ENCODE measurements around the gene FSTL4.

Gene FSTL4

DNA sequence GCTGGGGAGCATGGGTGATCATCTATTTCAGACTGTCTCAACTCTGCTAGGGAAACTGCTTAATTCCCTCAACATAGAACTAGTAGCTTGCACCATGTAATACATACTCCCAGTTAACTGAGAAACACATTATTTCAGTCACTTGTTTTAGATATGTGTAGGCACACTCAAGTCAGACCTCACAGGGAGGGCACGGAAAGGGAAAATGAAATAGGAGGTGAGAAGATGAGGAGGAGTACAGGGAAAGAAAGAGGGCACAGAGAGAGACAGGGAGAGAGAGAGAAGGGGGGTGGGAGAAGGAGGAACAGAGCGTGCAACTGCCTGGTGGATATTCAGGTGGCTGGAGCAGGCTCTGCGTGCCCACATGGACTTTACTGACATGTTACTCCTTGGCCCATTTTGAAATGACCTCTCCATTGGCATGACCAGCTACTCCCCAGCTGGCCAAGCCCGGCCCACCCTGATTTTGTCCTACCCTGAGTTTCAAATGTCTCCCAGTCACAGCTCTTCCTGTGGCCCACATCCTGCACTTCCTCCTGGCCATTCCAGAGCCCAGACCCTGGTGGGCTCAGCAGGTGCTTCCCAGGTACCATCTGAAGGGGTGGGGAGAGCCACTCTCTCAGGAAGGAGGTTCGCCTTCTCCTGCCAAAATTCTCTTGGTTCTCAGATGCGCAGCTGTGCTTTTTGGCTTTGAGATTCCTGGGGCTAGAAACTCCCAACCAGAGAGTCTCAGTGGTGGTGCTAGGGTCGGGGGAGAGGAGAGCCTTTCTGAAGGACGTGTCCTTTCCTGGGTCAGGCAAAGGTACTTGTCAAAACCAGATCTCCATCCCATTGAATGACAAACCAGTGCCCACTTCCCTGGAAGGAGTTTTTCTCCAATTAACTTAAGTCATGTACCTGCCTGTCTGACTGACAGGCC, 229.4 kb downstream of the FSTL4 start:
- no peak for DNase-seq

DNA sequence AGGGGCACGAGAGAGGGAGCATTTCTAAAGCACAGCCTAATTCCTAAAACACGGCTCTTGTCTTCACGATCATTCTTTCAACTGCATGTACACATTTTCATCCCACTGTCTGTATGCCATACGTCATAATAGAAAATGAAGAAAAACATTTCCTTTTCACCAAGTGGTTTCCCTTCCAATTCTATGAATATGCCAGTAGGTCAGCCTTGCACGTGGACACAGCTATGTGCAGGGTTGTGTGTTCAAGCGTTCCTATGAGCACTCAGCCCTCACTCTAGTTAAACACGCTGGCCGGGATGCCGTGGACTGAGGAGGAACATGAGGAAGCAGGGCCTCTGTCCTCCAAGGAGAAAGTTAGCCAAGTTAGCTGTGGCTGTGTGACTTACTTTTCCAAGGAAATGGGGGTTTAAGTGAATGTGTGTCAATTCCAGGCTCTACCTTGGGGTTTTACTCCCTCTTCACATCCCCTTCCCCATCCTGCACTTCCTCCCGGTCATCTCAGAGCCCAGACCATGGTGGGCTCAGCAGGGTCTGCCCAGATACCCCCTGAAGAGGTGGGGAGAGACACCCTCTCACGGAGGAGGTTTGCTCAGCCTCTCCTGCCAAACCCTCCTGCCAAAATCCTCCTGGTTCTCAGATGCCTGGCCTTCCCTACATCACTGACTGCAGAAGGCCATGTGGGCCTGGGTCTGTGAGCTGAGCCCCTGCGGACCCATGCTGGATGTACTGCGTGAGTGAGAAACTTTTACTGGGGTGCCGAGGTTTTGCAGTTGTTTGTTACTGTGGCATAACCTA, 230.6 kb downstream of the FSTL4 start:
- DNase-seq = no peak

DNA sequence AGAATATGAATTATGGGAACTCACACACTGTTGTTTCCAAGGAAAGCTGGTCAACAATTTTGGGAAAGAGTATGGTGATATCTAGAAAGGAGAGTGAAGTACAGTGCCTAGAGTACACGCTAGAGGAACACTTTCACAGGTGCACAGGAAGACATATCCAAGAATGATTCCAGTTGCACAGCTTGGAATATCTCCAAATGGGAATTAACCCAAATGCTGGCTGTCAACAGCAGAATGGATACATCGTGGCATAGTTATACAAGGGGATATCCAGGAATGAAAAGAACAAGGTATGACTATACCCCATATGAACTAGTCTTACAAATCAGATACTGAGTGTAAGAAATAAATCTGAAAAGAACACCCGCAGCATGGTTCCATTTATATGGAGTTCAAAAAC, 231.3 kb downstream of the FSTL4 start:
- no peak for DNase-seq

DNA sequence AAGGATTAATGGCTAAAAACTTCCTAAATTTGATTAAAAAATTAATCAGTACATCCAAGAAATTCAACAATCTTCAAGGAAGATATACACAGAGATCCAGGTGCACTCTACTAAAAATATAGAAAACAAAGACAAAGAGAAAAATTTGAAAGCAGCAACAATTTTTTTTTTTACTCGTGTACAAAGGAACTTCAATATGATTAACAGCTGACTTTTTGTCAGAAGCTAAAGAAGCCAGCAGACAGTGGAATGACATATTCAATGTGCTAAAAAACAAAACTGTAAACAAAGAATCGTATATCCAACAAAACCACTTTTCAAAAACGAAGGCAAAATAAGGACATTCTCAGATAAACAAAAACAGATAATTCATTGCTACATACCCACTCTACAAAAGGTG, 234.6 kb downstream of the FSTL4 start:
- no peak for DNase-seq

DNA sequence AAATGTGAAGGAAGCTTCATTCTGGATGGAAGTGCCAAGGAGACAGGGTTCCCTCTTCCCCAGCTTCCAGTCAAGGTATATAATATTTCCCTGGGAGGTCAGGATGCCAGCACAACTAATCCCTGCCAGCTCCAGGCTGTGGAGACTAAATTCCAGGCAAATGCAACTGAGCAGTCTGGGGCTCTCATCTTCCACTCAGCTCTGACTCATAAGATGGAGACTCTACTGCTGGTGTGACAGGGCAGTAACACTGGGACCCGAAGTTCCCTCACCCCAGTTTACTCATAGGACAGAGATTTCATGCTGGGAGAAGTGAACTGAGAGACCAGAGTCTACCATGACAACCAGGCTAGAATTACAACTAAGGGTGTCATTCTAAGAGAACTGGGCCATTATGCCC, 235.4 kb downstream of the FSTL4 start:
- no peak for DNase-seq

DNA sequence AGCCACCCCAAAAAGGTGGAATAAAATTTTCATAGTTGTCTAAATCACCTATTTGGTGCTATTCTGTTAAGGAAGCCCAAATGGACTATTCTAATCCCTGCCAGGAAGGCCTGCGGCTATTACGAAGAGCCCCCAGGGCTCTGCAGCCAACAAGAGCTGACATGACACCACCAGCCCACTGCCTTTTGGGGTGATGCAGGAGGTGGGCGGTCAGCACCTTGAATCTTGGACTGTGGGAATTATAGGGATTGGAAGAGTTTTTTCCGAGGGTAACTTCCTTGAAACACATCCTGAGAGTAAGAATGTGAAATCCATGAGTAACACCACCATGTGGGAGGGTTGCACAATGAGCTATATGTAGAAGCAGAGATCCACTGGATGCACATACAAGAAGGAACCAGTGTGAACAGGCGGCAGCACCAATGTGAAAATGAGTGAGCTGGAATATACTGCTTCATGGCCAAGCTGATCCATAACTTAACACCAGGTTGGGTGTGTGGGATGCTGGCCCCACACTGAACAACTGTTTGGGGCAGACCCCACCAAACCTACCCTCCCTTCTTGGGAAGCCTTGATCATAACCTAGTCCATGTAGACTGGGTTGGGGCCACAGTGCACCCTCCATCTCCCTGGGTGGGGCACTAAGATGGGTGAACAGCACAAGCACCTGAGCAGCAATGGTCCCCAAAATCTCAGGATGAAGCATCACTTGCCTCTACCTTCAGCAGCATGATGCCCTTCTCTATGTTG, 239.0 kb downstream of the FSTL4 start:
- no peak for DNase-seq

DNA sequence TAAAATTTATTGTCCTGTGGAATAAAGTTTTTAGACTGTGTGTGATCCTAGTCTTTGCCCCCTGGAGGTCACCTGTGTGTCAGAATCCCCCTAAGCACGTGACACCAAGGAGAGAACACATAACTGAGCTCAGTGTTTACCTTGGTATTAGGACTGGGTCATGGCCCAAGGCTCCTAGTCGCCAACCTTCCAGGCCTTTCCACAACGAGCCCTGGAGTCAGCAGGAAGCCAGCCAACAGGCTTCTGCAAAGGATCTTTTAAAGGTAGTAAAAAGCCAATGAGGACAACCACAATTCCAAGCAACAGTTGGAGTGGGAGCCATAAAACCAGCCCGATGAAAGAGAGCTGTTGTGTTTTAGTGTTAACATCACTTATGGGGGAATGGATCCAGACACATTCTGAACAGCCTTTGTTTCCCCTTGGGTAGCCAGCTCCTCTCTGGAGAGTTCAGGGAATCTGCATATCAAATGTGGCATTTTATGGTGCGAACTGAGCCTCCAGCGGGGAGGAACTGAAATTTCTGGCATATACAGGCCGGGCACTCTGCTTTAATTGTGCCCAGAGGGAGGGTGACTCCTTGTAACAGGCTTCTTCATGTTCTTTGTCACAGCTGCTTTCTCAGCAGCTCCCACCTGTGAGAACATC, 239.9 kb downstream of the FSTL4 start:
- DNase-seq = no peak

DNA sequence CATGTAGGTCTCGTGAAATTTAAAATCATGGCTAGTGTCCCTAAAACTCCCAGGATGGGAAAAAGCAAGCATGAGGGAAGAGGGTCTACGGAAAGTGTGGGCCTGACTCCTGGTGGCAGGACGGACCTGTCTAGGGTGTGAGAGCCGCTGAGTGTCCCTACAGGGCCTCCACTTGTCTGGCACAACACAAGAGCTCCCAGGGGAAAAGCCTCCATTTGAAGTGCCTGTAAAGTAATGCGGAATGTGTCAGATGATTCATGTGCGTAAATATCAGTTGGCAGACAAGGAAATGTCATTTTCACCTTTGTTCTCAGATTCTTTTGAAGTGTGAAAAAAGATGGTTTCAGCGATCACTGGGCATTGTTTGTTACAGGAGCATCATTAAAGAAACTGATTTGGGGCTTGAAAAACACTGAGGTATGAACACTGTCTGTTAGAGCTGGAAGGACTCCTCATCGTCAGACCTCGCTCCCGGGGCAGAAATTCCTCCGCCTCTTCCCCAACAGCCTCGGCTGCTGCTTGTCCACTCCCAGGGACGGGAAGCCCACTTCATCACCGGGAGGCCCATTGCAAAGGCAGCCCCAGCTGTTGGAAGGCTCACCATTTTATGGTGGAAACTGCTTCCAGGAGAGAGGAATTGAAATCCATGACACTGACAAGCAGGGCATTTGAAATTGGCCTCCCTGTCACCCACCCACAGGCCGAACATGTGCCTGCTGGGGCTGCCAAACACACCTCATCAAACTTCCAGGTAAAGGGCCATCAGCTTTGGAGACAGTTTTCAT, 240.8 kb downstream of the FSTL4 start:
- DNase-seq = no peak

DNA sequence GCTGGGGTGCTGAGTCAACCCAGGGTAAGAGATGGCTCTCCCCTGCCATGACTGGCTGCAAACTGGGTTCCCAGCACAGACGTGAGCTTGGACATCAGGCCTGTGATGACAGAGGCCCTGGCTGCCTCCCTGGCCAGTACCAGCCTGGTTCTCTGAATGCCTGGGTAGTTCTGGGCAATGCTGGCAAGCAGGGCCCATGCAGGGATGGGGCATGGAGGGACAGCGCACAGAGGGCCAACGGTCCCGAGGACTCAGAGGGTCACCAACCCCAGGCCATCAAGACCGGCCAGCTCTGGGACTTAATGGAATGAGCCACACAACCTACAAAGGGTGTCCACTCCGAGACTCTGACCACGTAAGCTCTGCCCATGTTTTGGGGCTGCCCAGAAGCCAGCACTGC, 241.4 kb downstream of the FSTL4 start:
- DNase-seq = no peak

DNA sequence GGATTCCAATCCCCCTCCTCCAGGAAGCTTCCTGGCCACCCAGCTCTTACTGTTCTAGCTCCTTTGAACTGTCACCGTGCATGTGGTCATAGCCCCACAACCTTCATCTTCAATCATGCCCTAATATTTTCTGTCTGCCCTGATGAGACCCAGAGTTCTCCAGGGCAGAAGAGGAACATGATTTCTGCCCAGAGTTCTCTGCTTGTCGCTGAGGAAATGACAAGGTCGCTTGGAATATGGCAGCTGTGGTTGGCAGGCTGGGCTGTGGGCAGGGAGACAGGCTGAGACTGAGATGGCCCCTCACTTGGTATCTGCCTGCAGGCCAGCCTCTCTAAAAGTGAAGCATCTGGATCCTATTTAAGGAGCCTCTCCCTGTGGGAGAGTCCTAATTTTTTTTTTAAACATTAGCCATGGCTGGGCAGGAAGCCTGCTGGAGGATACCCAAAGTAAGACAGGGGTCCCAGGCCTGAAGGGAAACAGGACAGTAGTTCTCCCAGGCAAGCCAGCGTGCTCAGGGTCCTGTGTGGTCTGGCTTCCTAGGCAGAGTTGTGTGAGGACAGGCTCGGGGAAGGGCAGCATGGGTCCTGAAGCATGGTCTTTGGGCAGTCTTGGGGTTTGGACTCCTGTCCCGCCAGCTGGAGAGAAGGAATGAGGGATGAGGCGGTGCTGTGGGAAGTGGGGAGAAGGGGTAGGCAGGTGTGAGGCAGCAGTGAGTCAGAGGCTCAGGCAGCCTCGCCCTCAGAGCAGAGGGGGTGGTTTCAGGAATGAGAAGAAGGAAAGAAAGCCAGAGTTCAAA, 242.1 kb downstream of the FSTL4 start:
- no peak for DNase-seq

DNA sequence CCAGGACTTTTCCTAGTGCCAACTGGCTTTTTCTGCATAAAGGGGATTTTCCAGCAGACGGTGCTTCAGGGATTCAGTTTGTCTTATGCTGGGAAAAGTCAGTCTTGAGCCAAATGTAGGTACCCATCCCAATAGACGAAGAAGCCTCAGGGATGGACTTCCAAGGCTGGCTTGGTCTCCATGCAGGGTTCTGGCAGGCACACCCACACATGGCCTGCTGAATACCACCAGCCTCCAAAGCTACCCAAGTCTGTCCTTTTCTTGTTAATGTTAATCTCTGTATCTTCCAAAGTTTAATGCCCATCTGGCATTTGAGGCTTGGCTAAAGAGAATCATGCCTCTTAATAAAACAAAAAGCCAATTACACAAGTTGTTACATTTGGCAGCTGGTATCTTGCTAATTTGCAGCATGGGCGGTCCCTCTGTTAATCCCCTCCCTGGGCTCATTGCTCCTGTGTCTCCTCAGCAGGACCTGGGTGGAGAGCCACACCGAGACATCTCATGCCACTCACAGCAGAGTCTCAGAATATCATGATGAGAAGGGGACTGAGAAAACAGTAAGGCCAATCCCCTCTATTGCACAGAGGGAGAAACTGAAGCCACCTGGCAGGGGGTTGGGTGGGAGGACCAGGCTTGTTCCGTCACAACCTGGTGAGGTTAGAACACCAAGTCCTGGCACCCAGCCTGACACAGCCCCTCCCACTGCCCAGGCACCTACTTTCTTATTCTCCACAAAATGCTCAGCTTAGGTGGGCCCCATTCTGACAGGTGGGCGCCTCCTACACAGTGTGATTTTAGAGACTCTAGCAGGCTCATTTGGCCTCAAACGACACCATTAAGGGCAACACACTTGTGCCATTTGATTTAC, 243.2 kb downstream of the FSTL4 start:
- DNase-seq = no peak

DNA sequence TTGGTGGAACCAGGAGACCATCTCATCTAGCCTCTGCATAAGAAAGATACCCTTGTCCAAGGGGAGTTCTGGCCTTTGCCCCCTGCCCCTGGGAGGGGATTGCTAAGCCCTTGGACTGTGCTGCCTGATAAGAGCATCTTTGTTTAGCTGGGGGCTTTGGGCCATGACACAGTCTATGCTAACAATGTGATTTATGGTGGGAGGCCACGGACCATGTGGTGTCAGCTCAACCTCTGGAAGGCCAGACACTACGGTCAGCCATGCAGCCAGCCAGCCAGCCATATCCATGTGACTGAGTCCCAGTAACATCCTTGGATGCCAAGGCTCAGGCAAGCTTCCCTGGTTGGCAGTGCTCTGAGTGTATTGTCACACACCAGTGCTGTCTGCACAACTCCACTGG, 244.4 kb downstream of the FSTL4 start:
- no peak for DNase-seq

DNA sequence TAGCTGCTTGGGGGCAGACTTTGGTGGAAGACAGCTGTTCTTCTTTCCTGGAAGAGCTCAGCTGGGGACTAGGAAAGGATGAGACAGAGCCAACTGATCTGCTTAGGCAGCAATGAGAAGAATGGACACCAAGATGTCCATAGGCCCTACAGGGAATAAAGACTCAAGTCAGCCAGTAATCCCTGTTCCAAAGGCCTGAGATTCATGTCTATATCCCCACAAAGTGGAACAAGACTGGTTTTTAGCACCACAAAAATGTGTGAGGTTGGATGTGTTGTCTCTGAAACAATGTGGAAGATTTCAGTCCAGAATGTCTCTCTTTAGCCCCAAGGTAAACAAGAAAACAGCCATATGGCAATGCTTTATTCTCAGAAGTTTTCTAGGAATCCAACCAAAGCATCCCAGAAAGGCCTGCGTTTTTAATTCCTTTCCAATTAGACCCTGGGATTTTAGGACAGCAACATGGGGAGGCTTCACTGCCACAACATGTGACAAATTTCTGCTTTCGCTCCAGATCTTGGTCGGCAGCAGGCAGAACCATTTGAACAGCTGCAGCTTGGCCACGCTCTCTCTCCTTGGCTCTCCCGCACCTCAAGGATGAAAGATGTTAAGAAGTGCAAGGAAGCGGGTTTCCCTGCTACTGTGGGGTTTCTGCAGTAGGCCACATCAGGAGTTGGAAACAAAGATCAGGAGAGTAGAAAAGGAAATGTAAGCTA, 245.1 kb downstream of the FSTL4 start:
- DNase-seq = no peak

DNA sequence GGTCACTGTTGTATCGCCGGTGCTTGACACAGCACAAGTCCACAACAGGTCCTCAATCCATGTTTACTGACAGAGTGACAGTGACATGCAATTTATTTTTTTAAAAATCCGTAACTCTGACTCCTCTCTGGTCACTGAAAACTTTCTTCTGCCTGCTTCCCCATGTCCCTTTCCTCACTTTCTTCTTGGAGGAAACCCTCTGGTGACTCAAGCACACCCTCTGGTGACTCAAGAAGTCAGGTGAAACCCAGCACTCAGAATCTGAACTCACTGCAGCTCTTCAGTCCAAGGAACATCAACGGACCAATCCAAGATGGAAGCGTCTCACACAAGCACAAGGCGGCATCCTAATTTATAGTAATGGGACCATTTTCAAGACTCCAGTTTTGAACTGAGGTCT, 245.9 kb downstream of the FSTL4 start:
- no peak for DNase-seq

DNA sequence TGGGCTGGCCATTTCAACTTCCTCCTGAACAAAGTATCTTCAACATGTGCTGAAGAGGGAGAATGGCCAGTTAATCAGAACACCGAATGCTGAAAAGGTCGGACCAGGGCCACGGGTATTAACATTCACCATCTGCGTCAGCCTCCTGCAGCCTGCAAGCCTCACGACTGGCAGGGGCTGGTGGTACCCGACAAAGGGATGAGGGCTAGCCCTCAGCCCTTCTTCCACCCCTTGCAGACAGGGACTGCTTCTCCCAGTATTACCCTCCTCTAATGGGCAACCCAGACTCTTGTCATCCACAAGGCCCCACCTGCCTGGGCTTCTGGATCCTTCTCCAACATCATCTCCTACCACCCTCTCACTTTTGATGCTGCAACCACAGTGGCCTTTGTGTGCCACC, 246.6 kb downstream of the FSTL4 start:
- no peak for DNase-seq

DNA sequence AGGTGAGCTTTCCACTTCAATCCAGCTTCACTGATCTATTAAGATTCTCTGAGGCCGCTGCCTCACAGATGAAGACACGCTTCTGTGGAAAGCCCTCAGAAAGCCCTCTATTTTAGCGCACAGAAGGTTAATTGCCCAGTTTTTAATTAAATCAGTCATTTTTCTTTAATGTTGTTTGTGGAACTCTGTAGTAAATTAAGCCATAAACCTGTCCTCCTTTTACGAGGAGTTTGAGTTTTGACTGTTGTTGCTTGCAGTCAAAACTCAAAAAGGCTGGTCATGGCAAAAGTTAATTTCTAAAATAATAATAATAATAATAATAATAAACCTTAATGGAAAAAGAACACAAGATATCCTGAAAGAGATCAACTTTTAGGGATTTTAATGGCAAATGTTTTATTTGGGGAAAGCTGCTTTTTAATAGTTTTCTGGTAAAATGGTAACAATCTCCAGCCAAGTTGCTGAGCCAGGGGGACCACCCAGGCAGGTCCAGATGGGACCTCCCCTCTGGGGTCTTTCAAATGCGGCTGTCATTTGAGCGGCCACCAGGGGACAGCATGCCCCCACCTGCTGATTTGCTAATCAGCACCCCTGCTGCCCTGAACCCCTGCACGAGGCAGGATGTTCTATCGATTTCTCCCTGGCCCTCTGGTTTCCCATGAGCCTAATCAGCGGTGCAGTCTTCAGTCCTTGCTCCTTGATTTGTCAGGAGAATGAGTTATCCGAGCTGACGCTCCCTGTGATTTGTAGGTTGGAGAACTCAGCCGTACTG, 247.2 kb downstream of the FSTL4 start:
- DNase-seq = no peak

DNA sequence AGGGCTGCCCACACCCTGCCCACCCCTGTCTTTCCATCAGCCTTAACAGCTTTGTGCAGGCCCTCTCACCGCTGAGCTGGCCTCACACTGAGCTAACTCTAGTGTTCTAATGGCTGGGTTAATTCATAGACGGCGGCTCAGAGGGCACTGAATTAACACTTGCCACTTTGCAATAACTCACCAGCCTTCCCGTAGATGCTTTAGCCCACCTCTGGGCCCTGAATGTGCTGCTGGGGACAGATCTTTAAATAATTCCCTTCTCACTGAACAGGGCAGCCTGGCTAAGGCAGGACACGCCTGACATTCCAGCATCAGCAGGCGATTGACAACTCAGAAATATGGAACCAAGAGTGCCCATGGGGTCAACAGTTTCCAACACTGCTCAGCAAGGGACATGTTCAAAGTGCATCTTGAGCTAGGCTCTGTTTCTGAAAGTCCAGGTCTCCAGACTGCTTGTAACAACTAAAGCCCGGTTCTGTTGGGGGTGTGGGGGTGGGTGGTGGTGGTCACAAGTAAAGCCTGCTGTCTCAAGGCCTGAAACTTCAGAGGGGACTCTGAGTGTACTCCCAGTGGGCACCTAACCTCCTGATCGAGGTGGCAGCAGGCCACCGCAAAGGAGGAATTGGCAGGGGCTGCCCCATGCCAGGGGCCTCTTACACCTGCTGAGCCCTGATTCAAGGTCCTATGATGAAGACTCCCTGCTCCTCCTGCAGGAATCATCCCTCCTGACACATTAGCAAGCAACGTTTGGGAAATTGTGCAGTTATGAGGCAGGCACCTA, 248.3 kb downstream of the FSTL4 start:
- DNase-seq = no peak

DNA sequence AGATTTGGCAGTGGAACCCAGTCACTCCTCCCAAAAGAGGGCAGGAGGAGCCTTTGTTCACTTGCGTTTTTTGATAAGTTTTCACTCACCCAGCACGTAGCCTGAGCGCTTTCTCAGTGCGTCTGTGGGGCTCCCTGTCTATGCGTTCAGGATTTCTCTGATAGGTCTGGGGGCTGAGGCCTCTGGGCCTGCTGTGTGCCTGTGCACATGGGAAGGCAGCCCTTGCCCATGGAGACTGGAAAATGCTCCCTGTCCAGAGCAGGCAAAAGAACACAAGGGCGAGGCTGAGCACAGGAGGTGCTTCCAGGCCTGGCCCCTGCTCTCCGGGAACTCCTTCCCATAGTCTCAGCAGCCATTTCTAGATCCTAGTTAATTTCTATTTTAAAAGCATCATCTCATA, 249.9 kb downstream of the FSTL4 start:
- DNase-seq = no peak

All from activated CD4-positive, alpha-beta T cell treated with anti-CD3 and anti-CD28 coated beads, Interleukin-2, Interleukin-6, amounts not matched to agents 100 ng/mL and 50 ng/mL, durations not matched to agents 16 hours and 8 hours (primary cell).